ENCODE data around the gene NRL. TPM values are rescaled to one million over a fixed set of nuclear protein-coding genes. Genes with fewer than 3 reads are reported as not detected.

NRL gene
- total and polyA plus RNA-seq, 9 of the 15 experiments (the other 6 are each of a cell fraction or from before 2014, with no cell fraction given), result 0.07 to 2.7 (median 1.4) TPM; not detected in 1

GRCh38 chr14:24114532-24115421 is at the start of gene NRL, which contains the start of gene DCAF11 (continued):
- TF ChIP-seq NR4A1 (CRISPR knock-in tag; IDR thresholded peaks at IDR 0.05) (no peak), NR4A1 (tag; IDR thresholded peaks at IDR 0.05) (no peak), ILF3 (IDR thresholded peaks at IDR 0.05; ENCODE audit: borderline replicate concordance) (no peak), NFXL1 (CRISPR knock-in tag; IDR thresholded peaks at IDR 0.05) (no peak), ZNF121 (CRISPR knock-in tag; conservative IDR thresholded peaks at IDR 0.05) (no peak), ZFP30 (CRISPR knock-in tag; IDR thresholded peaks at IDR 0.05; ENCODE audit: borderline replicate concordance) (no peak), CREB5 (CRISPR knock-in tag; IDR thresholded peaks at IDR 0.05) (no peak), ZBTB26 (CRISPR knock-in tag; IDR thresholded peaks at IDR 0.05) (no peak), MAFG (tag; conservative IDR thresholded peaks at IDR 0.05) (no peak), IRF1 (CRISPR knock-in tag; IDR thresholded peaks at IDR 0.05; ENCODE audit: borderline replicate concordance) (no peak), CSDE1 (IDR thresholded peaks at IDR 0.05) (no peak), THRB (CRISPR knock-in tag; conservative IDR thresholded peaks at IDR 0.05) (no peak), ZNF311 (CRISPR knock-in tag; IDR thresholded peaks at IDR 0.05) (no peak), JUN (IDR thresholded peaks at IDR 0.05; ENCODE audit: borderline replicate concordance, low read depth, low read length) (0 out of 2 replicates have a peak, but pooled peaks have one; percentile 28), JUN (CRISPR knock-in tag; IDR thresholded peaks at IDR 0.05; ENCODE audit: borderline replicate concordance) (no peak), E2F6 (IDR thresholded peaks at IDR 0.05; ENCODE audit: borderline replicate concordance in 1 of 2, extremely low read depth in 1 of 2, insufficient read depth in 1 of 2, insufficient read length in 1 of 2, low read depth in 1 of 2, low read length in 1 of 2, poor library complexity in 1 of 2, severe bottlenecking in 1 of 2) (peak in 1 of 2 experiments; percentile 75), TAF15 (IDR thresholded peaks at IDR 0.05; ENCODE audit: low read depth, low read length) (no peak), NFE2 (IDR thresholded peaks at IDR 0.05; ENCODE audit: low read depth) (no peak), PRPF4 (IDR thresholded peaks at IDR 0.05; ENCODE audit: insufficient read depth, low read depth, low read length, poor library complexity, severe bottlenecking) (no peak), ZNF41 (CRISPR knock-in tag; conservative IDR thresholded peaks at IDR 0.05) (no peak), STAG1 (CRISPR knock-in tag; IDR thresholded peaks at IDR 0.05; ENCODE audit: borderline replicate concordance) (no peak)
